Neural progenitor cell (in vitro differentiated cells): ENCODE measurements around the gene RHBDL1.

ENCODE experiments used
- EZH2 ChIP-seq: fragments of 200-600 bp; sonication (generic); IDR thresholded peaks from 2 replicates; pipeline ENCODE4 v1.6.1; 2017; ENCODE audit warnings: antibody characterized with exemption, mild to moderate bottlenecking, moderate library complexity
- EZH2phosphoT487 ChIP-seq: fragments of 200-600 bp; sonication (generic); IDR thresholded peaks from 2 replicates; pipeline ENCODE4 v1.6.1; 2017; ENCODE audit warnings: antibody characterized with exemption
- TF ChIP-seq, protein P1 (sequence below): fragments of 200-600 bp; sonication (generic); IDR thresholded peaks from 2 replicates; pipeline ENCODE4 v1.5.1; 2017; ENCODE audit warnings: antibody characterized with exemption, mild to moderate bottlenecking

DNA sequence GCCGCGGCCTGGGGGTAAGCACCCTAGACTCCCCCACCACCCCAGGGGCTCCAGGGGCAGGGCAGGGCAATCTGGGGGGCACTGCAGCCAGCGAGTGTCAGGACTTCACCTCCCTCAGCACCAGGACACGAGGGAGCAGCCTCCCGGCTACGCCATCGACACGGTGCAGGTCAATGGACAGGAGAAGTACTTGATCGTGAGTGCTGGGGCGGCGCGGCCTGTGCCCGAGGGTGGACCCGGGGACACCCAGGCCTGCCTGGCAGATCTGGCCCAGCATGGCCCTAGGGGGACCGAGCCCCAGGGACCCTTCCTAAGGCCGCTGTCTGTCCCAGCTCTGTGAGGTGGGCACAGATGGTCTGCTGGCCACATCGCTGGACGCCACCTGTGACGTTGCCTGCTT, 3.1 kb upstream of the RHBDL1 start:
- TF ChIP-seq EZH2phosphoT487 (no peak), EZH2 (no peak)
- TF ChIP-seq, protein P1, sequence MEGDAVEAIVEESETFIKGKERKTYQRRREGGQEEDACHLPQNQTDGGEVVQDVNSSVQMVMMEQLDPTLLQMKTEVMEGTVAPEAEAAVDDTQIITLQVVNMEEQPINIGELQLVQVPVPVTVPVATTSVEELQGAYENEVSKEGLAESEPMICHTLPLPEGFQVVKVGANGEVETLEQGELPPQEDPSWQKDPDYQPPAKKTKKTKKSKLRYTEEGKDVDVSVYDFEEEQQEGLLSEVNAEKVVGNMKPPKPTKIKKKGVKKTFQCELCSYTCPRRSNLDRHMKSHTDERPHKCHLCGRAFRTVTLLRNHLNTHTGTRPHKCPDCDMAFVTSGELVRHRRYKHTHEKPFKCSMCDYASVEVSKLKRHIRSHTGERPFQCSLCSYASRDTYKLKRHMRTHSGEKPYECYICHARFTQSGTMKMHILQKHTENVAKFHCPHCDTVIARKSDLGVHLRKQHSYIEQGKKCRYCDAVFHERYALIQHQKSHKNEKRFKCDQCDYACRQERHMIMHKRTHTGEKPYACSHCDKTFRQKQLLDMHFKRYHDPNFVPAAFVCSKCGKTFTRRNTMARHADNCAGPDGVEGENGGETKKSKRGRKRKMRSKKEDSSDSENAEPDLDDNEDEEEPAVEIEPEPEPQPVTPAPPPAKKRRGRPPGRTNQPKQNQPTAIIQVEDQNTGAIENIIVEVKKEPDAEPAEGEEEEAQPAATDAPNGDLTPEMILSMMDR = no peak
